Peyer's patch (tissue), 4 donors: ENCODE results near the gene SPATS2.

Source experiments
- CTCF ChIP-seq, 6 experiments: fragments of 450-650 bp in 4 of 6; fragments of 200-600 bp in 2 of 6; sonication (generic) in 1 of 6; IDR thresholded peaks; one replicate each; pipeline ENCODE4 v1.5.1; 2017 to 2019; ENCODE audit warnings: antibody characterized with exemption in 6 of 6, mild to moderate bottlenecking in 3 of 6, moderate library complexity in 1 of 6
- POLR2A ChIP-seq, 2 donors: fragments of 450-650 bp; IDR thresholded peaks; one replicate each; pipeline ENCODE4 v1.5.1; 2017; ENCODE audit warnings: antibody characterized with exemption in 2 of 2, mild to moderate bottlenecking in 2 of 2, moderate library complexity in 2 of 2

- TF ChIP-seq POLR2A (IDR thresholded peaks at IDR 0.05) (no peak), CTCF (IDR thresholded peaks at IDR 0.05) (no peak)
These were observed 189.3 kb downstream of the SPATS2 start for GRCh38 chr12:49556391-49557186.
